Psoas muscle (tissue), 8 donors: ENCODE data around the gene FAM219A. TPM values are rescaled to one million over a fixed set of nuclear protein-coding genes. Genes with fewer than 3 reads are reported as not detected.
"Not testable (repeated sequence)": the region's sequence is repeated elsewhere in the genome, so short reads cannot be mapped to it uniquely, and the experiment has no call there.

Experiments
- ATAC-seq, 4 donors: fragments of 200-7000 bp; cut with Tn5 transposase; one replicate each; pipeline ENCODE4 v1.9.1; 2020; ENCODE audit warnings: moderate library complexity in 3 of 4, mild to moderate bottlenecking in 2 of 4
- DNase-seq, 2 donors: peaks; one replicate each; pipeline ENCODE4 v3.0.0-alpha.2; 2020
- H3K27ac ChIP-seq: fragments of 200-600 bp; one replicate; pipeline ENCODE4 v1.8.0; 2022
- H3K27me3 ChIP-seq, 3 donors: fragments of 200-600 bp in 1 of 3; one replicate each; pipeline versions ENCODE4 v1.6.1 to v1.8.0; 2013 to 2022; ENCODE audit warnings: low read length in 2 of 3, mild to moderate bottlenecking in 2 of 3, moderate library complexity in 1 of 3; ENCODE audit not compliant: insufficient read depth in 3 of 3
- H3K36me3 ChIP-seq, 2 donors: fragments of 200-600 bp in 1 of 2; one replicate each; pipeline versions ENCODE4 v1.6.1 to v1.8.0; 2013 to 2022; ENCODE audit warnings: low read depth in 1 of 2, mild to moderate bottlenecking in 1 of 2, moderate library complexity in 1 of 2; ENCODE audit not compliant: insufficient read depth in 1 of 2
- H3K4me1 ChIP-seq: fragments of 200-600 bp; one replicate; pipeline ENCODE4 v1.8.0; 2022
- H3K4me3 ChIP-seq: fragments of 200-600 bp; one replicate; pipeline ENCODE4 v1.8.0; 2022; ENCODE audit warnings: mild to moderate bottlenecking
- H3K9me3 ChIP-seq: fragments of 200-600 bp; one replicate; pipeline ENCODE4 v1.8.0; 2022
- WGBS, 3 donors: extraction: QIAGEN DNeasy Blood & Tissue Kit; methylation state at CpG; one replicate each; pipeline versions ENCODE4 v1.1.6 to v1.1.7; 2013; 5-methylcytosine and 5-hydroxymethylcytosine counted together
- intact Hi-C, 2 donors: fragments of 100-400 bp; cut with DNase I; formaldehyde crosslinking; loops; one replicate each; pipeline versions ENCODE4 v1.11.0 to v1.14.2; 2022
- polyA plus RNA-seq, 3 donors: library from polyadenylated mRNA; stranded (reverse); fragments of 200-250 nt; gene quantifications; one replicate each; pipeline ENCODE4 v1.2.3, GENCODE V29; 2013
- total RNA-seq, 4 donors: library from RNA; stranded (reverse); fragmentation: NEBNext Ultra II Directional in 2 of 4; extraction: Animal tissue kit (Norgen Biotek cat#: 25700) in 2 of 4; gene quantifications; one replicate each; pipeline versions ENCODE4 v1.2.1 to v1.2.4, GENCODE V29; 2021 to 2023
- TF ChIP-seq, protein P1 (sequence below): fragments of 200-600 bp; IDR thresholded peaks from one replicate; pipeline ENCODE4 v1.8.0; 2022; ENCODE audit warnings: antibody characterized with exemption
- donor health status: healthy with polysubstance abuse.
- donor health status: DM: no; HTN: no; CAD: no; lungs with moderate emphysema.
- donor health status: Bipolar disorder and iron deficiency.
- donor health status: healthy.
- donor health status: DM: yes; HTN: yes; CAD: no.
- donor health status: DM: no; HTN: no; CAD: no.
- donor health status: DM: no; HTN: no; CAD: no.
- donor health status: DM: yes; HTN: yes; CAD: no.

The FAM219A gene
- total and polyA plus RNA-seq, 7 donors, result 25.4 to 99.4 (median 36.5) TPM

DNA sequence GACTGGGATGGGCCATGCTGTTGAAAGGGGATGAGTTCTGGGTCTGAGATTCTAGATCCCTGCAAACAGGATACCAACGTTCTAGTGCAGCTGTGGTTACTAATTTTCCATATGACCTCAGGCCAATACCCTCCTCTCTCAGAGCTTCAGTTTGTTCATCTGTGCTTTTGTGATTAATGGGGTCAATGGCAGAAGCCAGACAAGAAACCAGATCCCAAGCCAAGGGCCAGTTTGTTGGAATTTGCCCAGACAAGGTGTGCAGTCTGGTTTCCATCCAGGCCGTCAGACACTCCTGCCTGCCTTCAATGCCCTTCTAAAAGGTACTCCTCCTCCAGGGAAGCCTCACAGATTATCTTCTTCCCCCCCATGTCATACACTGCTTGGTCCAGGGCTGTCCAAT lies 93.1 kb downstream of the FAM219A start:
- Histone ChIP-seq H3K4me1 (peaks cover 24% of the 10 kb centered on the region), H3K9me3 (no peaks in the 10 kb centered on the region), H3K4me3 (no peak overlapping the region), H3K27ac (no peak overlapping the region), H3K27me3 (no peaks in the 10 kb centered on the region), H3K36me3 (peaks cover 0 to 5% of the 10 kb centered on the region in 2 donors)
- WGBS, 3 donors, result 34 to 51% (median 48%) methylated on average over 2 of the region's 2 CpGs
- TF ChIP-seq, protein P1, sequence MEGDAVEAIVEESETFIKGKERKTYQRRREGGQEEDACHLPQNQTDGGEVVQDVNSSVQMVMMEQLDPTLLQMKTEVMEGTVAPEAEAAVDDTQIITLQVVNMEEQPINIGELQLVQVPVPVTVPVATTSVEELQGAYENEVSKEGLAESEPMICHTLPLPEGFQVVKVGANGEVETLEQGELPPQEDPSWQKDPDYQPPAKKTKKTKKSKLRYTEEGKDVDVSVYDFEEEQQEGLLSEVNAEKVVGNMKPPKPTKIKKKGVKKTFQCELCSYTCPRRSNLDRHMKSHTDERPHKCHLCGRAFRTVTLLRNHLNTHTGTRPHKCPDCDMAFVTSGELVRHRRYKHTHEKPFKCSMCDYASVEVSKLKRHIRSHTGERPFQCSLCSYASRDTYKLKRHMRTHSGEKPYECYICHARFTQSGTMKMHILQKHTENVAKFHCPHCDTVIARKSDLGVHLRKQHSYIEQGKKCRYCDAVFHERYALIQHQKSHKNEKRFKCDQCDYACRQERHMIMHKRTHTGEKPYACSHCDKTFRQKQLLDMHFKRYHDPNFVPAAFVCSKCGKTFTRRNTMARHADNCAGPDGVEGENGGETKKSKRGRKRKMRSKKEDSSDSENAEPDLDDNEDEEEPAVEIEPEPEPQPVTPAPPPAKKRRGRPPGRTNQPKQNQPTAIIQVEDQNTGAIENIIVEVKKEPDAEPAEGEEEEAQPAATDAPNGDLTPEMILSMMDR, result no peak
- ATAC-seq (no peak), DNase-seq (no peak)
- intact Hi-C loops, result no loop called here

- intact Hi-C loops, result no loop called here
- Histone ChIP-seq H3K4me1 (peaks cover 13% of the 10 kb centered on the region), H3K4me3 (no peak overlapping the region), H3K27ac (peak overlapping the region; percentile 51), H3K36me3 (no peaks in the 10 kb centered on the region), H3K27me3 (no peaks in the 10 kb centered on the region), H3K9me3 (no peaks in the 10 kb centered on the region)
- peak in 2 of 4 donors; percentile 22 to 67 for ATAC-seq
- peak in 1 of 2 donors; percentile 63 for DNase-seq
- WGBS, 3 donors, result 57 to 62% (median 60%) methylated on average over 13 of the region's 13 CpGs
- TF ChIP-seq, protein P1, result no peak
Measured at GRCh38 chr9:34363619-34364351, 94.6 kb downstream of the FAM219A start.

GRCh38 chr9:34362614-34363214 lies 95.7 kb downstream of the FAM219A start:
- Histone ChIP-seq H3K27ac (peak overlapping the region; percentile 51), H3K9me3 (no peaks in the 10 kb centered on the region), H3K36me3 (no peaks in the 10 kb centered on the region), H3K4me1 (peaks cover 13% of the 10 kb centered on the region), H3K4me3 (no peak overlapping the region), H3K27me3 (no peaks in the 10 kb centered on the region)
- DNase-seq (no peak), ATAC-seq (no peak)
- WGBS, 3 donors, result 92 to 97% (median 94%) methylated on average over 4 of the region's 4 CpGs
- TF ChIP-seq, protein P1, result no peak
- intact Hi-C loops, result no loop called here

- H3K27ac ChIP-seq, DNase-seq, H3K9me3 ChIP-seq, intact Hi-C loops, H3K4me1 ChIP-seq, H3K27me3 ChIP-seq, ATAC-seq, H3K4me3 ChIP-seq, H3K36me3 ChIP-seq: not testable (repeated sequence)
- WGBS, 3 donors, result 88 to 100% (median 93%) methylated on average over 1 of the region's 1 CpG
Measured at GRCh38 chr9:34352957-34353356, 105.4 kb downstream of the FAM219A start.

DNA sequence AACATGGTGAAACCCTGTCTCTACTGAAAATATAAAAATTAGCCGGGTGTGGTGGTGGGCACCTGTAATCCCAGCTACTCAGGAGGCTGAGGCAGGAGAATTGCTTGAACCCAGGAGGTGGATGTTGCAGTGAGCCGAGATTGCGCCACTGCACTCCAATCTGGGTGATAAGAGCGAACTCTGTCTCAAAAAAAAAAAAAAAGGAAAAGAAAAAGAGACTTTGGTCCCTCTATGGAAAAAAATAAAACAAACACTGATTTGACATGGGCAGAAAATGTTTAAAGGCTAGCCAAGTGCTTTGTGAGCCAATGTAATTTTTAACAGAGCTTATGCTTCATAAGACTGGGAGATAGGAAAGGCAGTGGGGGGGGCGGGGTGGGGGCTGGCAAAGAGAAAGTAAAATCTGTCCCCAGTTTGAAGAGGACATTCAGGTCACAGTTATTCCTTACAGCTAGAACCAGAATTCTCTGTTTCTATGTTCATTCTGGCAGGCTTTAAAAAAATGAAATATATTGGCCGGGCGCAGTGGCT lies 106.2 kb downstream of the FAM219A start:
- H3K4me1 ChIP-seq, ATAC-seq, H3K9me3 ChIP-seq, H3K27ac ChIP-seq, DNase-seq, intact Hi-C loops, H3K27me3 ChIP-seq, H3K36me3 ChIP-seq, H3K4me3 ChIP-seq: not testable (repeated sequence)
- WGBS, 3 donors, result 76 to 87% (median 84%) methylated on average over 7 of the region's 7 CpGs
